ENCODE data around the gene ABHD16B.

Gene ABHD16B

DNA sequence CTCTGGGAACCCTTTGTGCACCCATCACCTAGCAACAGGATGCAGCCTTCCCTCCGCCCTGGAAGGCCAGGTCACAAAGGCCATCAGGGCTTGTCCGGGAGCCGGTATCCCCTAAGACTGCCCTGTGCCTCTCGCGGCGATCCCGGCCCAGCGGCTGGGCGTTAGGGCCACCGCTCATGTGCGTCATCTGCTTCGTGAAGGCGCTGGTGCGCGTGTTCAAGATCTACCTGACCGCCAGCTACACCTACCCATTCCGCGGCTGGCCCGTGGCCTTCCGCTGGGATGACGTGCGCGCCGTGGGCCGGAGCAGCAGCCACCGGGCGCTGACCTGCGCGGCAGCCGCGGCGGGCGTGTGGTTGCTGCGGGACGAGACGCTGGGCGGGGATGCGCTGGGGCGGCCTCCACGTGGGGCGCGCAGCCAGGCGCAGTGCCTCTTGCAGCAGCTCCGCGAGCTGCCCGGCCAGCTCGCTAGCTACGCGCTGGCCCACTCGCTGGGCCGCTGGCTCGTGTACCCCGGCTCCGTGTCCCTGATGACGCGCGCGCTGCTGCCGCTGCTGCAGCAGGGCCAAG lies at the start of gene ABHD16B:
Gene ABHD16B (plus strand): TSS at position 134 of the 570 bp plus-strand sequence. CDS start 43 bp downstream, at position 177.
- Mint-ChIP-seq H3K9me3 (ENCODE audit: low read depth) (no peaks in the 10 kb centered on the region), H3K27me3 (no peaks in the 10 kb centered on the region), H3K36me3 (no peaks in the 10 kb centered on the region), H3K4me1 (ENCODE audit: low read depth) (peaks cover 36% of the 10 kb centered on the region), H3K4me3 (no peak within 1 kb of the TSS), H3K27ac (no peak within 1 kb of the TSS)

DNA sequence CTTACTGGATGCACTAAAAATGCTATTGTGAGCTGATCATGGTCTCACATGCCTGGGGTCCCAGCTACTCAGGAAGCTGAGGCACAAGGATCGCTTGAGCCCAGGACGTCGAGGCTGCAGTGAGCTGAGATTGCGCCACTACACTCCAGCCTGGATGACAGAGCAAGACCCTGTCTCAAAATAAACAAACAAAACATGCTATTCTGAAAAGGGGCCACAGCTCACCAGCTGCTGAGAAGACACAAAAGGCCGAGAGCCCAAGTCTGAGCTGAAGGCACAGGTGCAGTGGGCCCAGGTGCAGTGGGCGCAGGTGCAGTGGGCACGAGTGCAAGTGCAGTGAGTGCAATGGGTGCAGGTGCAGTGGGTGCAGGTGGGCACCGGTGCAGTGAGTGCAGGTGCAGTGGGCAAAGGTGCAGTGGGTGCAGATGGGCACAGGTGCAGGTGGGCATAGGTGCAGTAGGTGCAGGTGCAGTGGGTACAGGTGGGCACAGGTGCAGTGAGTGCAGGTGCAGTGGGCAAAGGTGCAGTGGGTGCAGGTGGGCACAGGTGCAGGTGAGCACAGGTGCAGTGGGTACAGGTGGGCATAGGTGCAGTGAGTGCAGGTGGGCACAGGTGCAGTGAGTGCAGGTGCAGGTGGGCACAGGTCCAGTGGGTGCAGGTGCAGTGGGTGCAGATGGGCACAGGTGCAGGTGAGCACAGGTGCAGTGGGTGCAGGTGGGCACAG lies 46.2 kb upstream of the ABHD16B start:
- no peak overlapping the region for H3K27ac Mint-ChIP-seq
- H3K27me3 Mint-ChIP-seq, result no peaks in the 10 kb centered on the region
- no peak overlapping the region for H3K4me3 Mint-ChIP-seq

DNA sequence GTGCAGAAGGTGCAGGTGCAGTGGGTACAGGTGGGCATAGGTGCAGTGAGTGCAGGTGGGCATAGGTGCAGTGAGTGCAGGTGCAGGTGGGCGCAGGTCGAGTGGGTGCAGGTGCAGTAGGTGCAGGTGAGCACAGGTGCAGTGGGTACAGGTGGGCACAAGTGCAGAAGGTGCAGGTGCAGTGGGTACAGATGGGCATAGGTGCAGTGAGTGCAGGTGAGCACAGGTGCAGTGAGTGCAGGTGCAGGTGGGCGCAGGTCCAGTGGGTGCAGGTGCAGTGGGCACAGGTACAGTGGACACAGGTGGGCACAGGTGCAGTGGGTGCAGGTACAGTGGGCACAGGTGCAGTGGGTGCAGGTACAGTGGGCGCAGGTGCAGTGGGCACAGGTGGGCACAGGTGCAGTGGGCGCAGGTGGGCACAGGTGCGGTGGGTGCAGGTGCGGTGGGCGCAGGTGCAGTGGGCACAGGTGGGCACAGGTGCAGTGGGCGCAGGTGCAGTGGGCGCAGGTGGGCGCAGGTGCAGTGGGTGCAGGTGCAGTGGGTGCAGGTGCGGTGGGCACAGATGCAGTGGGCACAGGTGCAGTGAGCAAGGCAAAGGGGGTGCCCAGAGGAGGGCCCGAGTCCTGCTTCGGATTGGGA lies 45.6 kb upstream of the ABHD16B start:
- Mint-ChIP-seq H3K4me1 (ENCODE audit: low read depth) (peaks cover 3% of the 10 kb centered on the region), H3K9me3 (ENCODE audit: low read depth) (no peaks in the 10 kb centered on the region), H3K27me3 (no peaks in the 10 kb centered on the region), H3K4me3 (no peak overlapping the region), H3K36me3 (no peaks in the 10 kb centered on the region), H3K27ac (no peak overlapping the region)

More for the DNA sequence above, 46.2 kb upstream of the ABHD16B start:
- no peaks in the 10 kb centered on the region for H3K36me3 Mint-ChIP-seq
- H3K4me1 Mint-ChIP-seq (ENCODE audit: low read depth), result peaks cover 3% of the 10 kb centered on the region
- no peaks in the 10 kb centered on the region for H3K9me3 Mint-ChIP-seq (ENCODE audit: low read depth)

DNA sequence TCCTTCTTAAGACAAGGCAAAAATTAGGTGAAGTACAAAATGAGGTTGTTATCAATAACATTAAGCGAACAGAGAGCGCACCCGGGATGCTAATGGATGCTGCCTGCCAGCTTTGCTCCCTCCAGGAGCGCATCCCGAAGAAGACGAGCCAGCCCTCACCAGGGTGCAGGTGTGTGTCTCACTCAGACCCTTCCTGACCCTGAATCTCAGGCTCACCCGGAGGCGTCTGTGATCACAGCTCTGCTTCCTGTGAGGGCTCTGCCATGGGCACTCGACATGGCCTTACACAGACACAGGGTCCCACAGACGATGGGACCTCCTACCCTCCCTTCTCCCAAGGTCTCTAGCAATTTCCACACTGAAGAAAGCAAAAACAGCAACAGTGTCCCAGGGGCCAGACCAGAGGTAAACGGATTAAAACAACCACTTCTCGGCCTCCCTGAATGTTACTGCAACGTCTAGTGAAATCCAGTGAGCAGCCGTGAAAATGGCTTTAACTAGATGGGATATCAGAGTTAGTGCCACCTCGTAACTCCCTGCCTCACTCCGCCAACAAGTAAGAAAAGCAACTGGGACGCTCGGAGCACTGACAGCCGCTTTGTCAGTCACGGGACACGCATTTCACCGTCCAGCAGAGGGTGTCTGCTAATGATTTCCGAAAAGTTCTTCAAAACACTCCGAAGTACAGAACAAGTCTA lies 41.9 kb upstream of the ABHD16B start:
- Mint-ChIP-seq H3K4me1 (ENCODE audit: low read depth) (peaks cover 3% of the 10 kb centered on the region), H3K27me3 (no peaks in the 10 kb centered on the region), H3K9me3 (ENCODE audit: low read depth) (no peaks in the 10 kb centered on the region), H3K27ac (no peak overlapping the region), H3K4me3 (peak overlapping the region; percentile 20), H3K36me3 (no peaks in the 10 kb centered on the region)

DNA sequence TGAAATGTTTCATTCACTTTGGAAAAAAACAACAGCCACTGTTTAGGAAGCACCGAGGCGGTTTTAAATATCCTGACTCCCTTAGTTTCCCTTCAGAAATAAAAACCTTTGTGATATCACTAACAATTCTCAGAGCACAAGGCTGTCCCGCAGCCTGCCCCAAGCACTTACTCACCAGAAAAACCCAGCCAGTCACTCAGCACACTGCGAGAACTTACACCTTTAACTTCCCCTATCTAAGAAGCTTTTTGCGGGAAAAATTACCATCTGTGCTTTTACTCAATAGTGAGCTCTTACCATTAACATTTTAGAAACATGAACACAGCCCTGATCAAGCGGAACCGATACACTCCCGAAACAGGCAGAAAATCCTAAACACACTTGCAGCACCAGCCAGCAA lies 39.5 kb upstream of the ABHD16B start:
- Mint-ChIP-seq H3K36me3 (no peaks in the 10 kb centered on the region), H3K4me3 (no peak overlapping the region), H3K27me3 (peaks cover 9% of the 10 kb centered on the region), H3K27ac (no peak overlapping the region), H3K4me1 (ENCODE audit: low read depth) (peaks cover 3% of the 10 kb centered on the region), H3K9me3 (ENCODE audit: low read depth) (no peaks in the 10 kb centered on the region)

DNA sequence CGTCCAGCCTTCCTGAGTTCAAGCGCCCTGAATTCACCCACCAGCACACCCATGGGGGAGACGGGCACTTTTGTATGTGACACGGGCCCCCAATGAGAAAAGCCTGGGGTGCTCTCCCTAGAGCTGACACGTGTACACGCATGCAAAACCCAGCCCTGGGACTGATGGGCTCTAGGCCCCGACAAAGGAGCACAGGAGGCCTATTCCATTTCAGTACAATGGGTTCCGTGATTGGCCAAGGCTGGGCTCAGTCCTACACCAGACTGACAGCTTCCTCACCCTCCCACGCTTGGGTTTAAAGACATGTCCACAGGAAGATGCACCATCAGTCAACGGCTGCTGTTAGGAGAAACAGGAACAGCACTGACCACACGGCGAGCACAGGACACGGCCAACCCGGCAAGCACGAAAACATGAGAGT lies 39.0 kb upstream of the ABHD16B start:
- Mint-ChIP-seq H3K9me3 (ENCODE audit: low read depth) (no peaks in the 10 kb centered on the region), H3K27me3 (peaks cover 9% of the 10 kb centered on the region), H3K4me3 (no peak overlapping the region), H3K4me1 (ENCODE audit: low read depth) (peaks cover 3% of the 10 kb centered on the region), H3K27ac (no peak overlapping the region), H3K36me3 (no peaks in the 10 kb centered on the region)

DNA sequence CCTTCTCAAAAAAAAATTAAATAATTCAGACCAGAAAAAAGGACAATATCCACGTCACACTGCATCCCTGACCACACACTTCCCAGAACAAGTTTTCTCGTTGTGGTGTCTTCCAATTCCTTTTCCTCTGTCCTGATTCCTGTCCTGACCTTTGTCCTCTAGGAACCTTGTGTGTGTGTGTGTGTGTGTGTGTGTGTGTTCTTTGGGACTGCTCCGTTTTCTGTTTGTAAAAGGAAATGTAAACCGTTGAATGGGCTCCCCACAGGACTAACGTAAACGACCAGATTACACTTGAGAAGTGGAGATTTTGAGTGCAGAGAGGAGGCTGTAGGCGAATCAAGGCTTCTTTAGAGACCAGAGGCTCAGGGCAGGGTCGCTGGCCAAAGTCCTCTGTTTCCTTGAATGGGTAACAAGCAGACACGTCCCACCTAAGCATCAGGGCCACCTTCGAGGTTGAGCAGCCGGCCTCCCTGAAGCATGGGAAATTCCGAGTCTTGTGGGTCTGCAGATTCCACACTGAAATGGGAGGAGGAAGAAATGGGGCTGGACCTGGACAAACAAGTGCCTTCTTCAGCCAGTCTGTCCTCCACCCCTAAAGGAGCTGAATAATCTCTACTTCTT lies 37.5 kb upstream of the ABHD16B start:
- Mint-ChIP-seq H3K4me1 (ENCODE audit: low read depth) (peaks cover 3% of the 10 kb centered on the region), H3K27ac (no peak overlapping the region), H3K36me3 (no peaks in the 10 kb centered on the region), H3K4me3 (no peak overlapping the region), H3K27me3 (peaks cover 15% of the 10 kb centered on the region), H3K9me3 (ENCODE audit: low read depth) (no peaks in the 10 kb centered on the region)

DNA sequence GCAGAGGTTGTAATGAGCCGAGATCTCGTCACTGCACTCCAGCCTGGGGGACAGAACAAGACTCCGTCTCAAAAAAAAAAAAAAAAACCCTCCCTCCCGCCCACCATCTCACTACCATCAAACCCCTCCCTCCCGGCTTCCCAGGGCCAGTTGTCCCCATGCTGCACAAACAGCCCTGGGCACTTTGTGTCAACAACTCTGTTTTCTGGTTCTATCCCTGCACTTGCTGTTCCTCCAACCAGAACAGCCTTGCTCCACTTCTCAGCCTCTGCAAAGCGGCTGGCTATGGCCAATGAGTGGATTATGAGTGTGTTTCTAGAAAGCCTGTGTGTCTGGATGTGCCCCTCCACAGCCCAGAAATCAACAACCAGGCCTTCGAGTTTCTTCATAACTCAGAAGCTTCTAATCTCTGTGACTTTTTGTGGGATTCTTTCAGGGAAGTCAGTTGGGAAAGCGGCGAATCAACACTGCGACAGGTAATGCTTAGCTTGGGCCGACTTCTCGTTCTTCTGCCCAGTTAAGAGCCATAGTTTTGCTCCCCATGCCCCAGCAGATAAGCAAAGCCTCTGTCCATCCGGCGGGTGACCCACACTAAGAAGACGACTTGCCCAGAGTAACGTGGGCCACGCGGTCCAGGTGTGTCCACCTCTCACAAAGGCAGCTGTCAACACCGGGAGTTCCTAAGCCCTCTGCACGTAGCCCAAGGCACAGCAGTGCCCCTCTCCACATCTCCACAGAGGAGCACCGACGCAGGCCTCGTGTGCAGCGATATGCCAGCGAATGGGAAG lies 35.8 kb upstream of the ABHD16B start:
- Mint-ChIP-seq H3K36me3 (peaks cover 2% of the 10 kb centered on the region), H3K4me1 (ENCODE audit: low read depth) (peaks cover 9% of the 10 kb centered on the region), H3K27ac (no peak overlapping the region), H3K4me3 (no peak overlapping the region), H3K27me3 (peaks cover 26% of the 10 kb centered on the region), H3K9me3 (ENCODE audit: low read depth) (no peaks in the 10 kb centered on the region)

DNA sequence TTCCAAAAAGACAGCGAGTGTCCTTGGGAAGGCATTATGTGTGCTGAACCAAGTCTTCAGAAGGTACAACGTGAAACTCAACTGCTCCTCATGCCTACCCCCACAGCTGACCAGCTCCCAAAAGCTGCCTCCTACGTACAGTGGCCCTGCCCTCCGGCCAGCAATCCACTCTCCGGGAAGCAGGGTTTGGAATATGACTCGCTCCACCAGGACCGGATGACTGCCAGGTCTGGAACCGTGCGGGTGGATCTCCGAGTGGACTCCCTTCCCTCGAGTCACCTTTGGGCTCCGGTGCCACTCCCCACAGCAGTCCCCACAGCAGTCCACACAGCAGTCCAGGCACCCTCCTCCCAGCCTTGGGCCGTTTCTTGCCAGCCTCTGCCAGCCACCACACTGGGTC lies 34.5 kb upstream of the ABHD16B start:
- H3K4me3 Mint-ChIP-seq, result no peak overlapping the region
- no peaks in the 10 kb centered on the region for H3K9me3 Mint-ChIP-seq (ENCODE audit: low read depth)
- H3K36me3 Mint-ChIP-seq, result peaks cover 2% of the 10 kb centered on the region
- H3K4me1 Mint-ChIP-seq (ENCODE audit: low read depth), result peaks cover 9% of the 10 kb centered on the region
- no peak overlapping the region for H3K27ac Mint-ChIP-seq
- H3K27me3 Mint-ChIP-seq, result peaks cover 26% of the 10 kb centered on the region

DNA sequence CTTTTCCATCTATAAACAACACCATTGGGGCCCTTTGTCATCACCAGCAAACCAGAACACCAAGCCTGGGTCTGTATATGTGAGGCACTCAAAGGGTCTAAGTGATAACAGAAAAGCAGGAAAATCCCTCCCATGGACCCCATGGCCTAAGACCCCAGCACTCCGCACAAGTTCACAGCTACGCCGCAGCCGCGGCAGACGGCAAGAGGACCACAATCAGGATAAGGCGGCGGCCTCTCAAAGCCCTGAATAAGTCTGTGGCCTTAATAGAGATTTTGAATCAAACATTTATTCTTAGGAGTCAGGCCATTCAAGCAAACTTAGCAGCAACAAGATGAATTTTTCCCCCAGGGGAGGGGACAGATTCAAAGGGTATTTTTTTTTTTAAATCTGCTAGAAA lies 33.2 kb upstream of the ABHD16B start:
- peaks cover 2% of the 10 kb centered on the region for H3K36me3 Mint-ChIP-seq
- H3K27me3 Mint-ChIP-seq, result peaks cover 26% of the 10 kb centered on the region
- H3K4me1 Mint-ChIP-seq (ENCODE audit: low read depth), result peaks cover 9% of the 10 kb centered on the region
- H3K4me3 Mint-ChIP-seq, result no peak overlapping the region
- no peak overlapping the region for H3K27ac Mint-ChIP-seq
- H3K9me3 Mint-ChIP-seq (ENCODE audit: low read depth), result no peaks in the 10 kb centered on the region

DNA sequence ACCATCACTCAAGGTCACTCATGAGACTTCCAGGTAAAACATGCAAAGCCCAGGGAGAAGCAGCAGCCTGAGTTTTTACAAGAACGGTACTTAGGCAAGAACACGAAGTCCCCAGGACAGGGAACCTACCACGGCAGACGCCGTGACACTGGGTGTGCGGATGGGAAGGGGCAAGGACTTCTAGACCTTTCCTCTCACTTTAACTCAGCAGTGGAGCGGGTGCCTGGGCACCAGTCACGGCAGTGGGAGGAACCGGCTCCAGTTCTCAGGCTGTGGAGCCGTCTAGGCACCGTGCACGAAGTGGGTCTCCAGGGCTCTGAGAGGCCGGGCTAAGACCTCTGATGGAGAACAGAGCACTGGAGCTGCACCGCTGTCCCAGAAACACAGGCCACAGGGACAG lies 32.8 kb upstream of the ABHD16B start:
- Mint-ChIP-seq H3K27me3 (peaks cover 26% of the 10 kb centered on the region), H3K4me3 (no peak overlapping the region), H3K4me1 (ENCODE audit: low read depth) (peaks cover 9% of the 10 kb centered on the region), H3K36me3 (peaks cover 2% of the 10 kb centered on the region), H3K9me3 (ENCODE audit: low read depth) (no peaks in the 10 kb centered on the region), H3K27ac (no peak overlapping the region)

DNA sequence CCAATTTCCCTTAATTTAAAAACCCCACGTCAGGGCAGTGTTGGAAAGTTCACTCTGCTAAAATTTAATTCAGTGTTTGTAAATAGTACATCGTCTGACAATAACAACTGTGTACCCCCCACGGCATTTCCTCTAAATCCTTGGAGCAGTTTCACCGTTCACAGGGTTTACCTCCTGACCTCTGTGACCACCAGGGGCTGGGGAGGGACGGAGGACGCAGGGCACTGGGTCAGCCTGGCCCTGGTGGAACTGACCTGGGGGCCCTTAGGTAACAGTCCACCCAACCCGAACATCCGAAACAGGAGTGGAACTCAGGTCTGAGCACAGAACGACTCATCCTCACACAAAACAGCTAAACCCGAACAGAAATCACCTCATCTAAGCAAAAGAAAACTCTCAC lies 32.3 kb upstream of the ABHD16B start:
- Mint-ChIP-seq H3K4me3 (no peak overlapping the region), H3K9me3 (ENCODE audit: low read depth) (no peaks in the 10 kb centered on the region), H3K27me3 (peaks cover 26% of the 10 kb centered on the region), H3K27ac (no peak overlapping the region), H3K36me3 (peaks cover 2% of the 10 kb centered on the region), H3K4me1 (ENCODE audit: low read depth) (peaks cover 9% of the 10 kb centered on the region)

DNA sequence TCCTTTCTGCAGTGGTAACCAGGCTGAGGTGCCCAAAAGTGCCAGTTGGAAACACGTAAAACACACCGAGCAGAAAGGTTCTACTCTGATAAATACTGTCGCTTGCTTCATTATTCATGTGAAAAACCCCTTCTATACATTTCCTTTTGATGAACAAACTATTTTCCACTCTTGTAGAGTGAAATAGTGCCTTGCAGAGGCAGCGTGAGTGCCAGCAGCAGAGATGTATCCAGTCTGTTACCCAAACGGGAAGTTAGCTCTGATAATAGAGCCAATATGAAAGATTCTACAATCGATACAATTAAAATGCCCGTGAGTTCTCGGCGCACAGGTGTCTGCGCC lies 31.7 kb upstream of the ABHD16B start:
- Mint-ChIP-seq H3K27ac (peak overlapping the region; percentile 47), H3K36me3 (peaks cover 2% of the 10 kb centered on the region), H3K9me3 (ENCODE audit: low read depth) (no peaks in the 10 kb centered on the region), H3K4me1 (ENCODE audit: low read depth) (peaks cover 9% of the 10 kb centered on the region), H3K27me3 (peaks cover 26% of the 10 kb centered on the region), H3K4me3 (peak overlapping the region; percentile 91)
